OCI-LY1 (cell line): ENCODE results near the gene SMAD6.

Experiments used
- H2AFZ ChIP-seq: fragments of 200-600 bp; sonication (generic), shearing (Covaris generic); 2 replicates; pipeline ENCODE4 v1.6.0; 2014; ENCODE audit warnings: antibody characterized with exemption, mild to moderate bottlenecking, low read length
- H3F3A ChIP-seq: fragments of 200-600 bp; sonication (generic), shearing (Covaris generic); 2 replicates; pipeline ENCODE4 v1.6.0; 2014; ENCODE audit warnings: mild to moderate bottlenecking, antibody characterized with exemption, low read length, moderate library complexity; ENCODE audit not compliant: insufficient read depth
- H3K27ac ChIP-seq: fragments of 200-600 bp; sonication (generic); 2 replicates; pipeline ENCODE4 v1.5.1; 2014; ENCODE audit warnings: low read length, mixed run types, mild to moderate bottlenecking, low read depth; ENCODE audit not compliant: poor library complexity, severe bottlenecking
- H3K27me3 ChIP-seq: fragments of 200-600 bp; sonication (generic); 2 replicates; pipeline ENCODE4 v1.6.0; 2014; ENCODE audit warnings: antibody characterized with exemption, mild to moderate bottlenecking, low read length, moderate library complexity; ENCODE audit not compliant: insufficient read depth
- H3K36me3 ChIP-seq: fragments of 200-600 bp; sonication (generic); 2 replicates; pipeline ENCODE4 v1.6.1; 2014; ENCODE audit warnings: mild to moderate bottlenecking, antibody characterized with exemption, low read length, moderate library complexity, mixed read lengths; ENCODE audit not compliant: insufficient read depth
- H3K4me1 ChIP-seq: fragments of 200-600 bp; sonication (generic); 2 replicates; pipeline ENCODE4 v1.5.1; 2014; ENCODE audit warnings: mild to moderate bottlenecking, low read length, moderate library complexity; ENCODE audit not compliant: insufficient read depth, severe bottlenecking
- H3K4me2 ChIP-seq: fragments of 200-600 bp; sonication (generic), shearing (Covaris generic); 2 replicates; pipeline ENCODE4 v1.6.1; 2014; ENCODE audit warnings: low read length
- H3K4me3 ChIP-seq: fragments of 200-600 bp; sonication (generic); 2 replicates; pipeline ENCODE4 v1.5.1; 2014; ENCODE audit warnings: low read length, low read depth, mild to moderate bottlenecking, mixed read lengths; ENCODE audit not compliant: poor library complexity, severe bottlenecking
- H3K79me2 ChIP-seq: fragments of 200-600 bp; shearing (Covaris generic); 2 replicates; pipeline ENCODE4 v1.6.1; 2016; ENCODE audit warnings: mixed run types, low read length, mixed read lengths; ENCODE audit not compliant: insufficient read depth
- H3K9ac ChIP-seq: fragments of 200-600 bp; sonication (generic), shearing (Covaris generic); 2 replicates; pipeline ENCODE4 v1.6.1; 2014; ENCODE audit warnings: mild to moderate bottlenecking, low read length, mixed read lengths
- H3K9me2 ChIP-seq: fragments of 200-600 bp; sonication (generic), shearing (Covaris generic); 2 replicates; pipeline ENCODE4 v1.6.1; 2014; ENCODE audit warnings: low read depth, mild to moderate bottlenecking, low read length, mixed read lengths
- H3K9me3 ChIP-seq: fragments of 200-600 bp; shearing (Covaris generic); 2 replicates; pipeline ENCODE4 v1.6.1; 2014; ENCODE audit warnings: low read length, mixed read lengths
- H4K20me1 ChIP-seq: fragments of 200-600 bp; sonication (generic), shearing (Covaris generic); 2 replicates; pipeline ENCODE4 v1.6.0; 2016; ENCODE audit warnings: mild to moderate bottlenecking, low read length; ENCODE audit not compliant: insufficient read depth
- EZH2 ChIP-seq: fragments of 200-600 bp; sonication (generic), shearing (Covaris generic); IDR thresholded peaks from 2 replicates; pipeline ENCODE4 v1.8.0; 2017; ENCODE audit warnings: borderline replicate concordance, mixed run types, mild to moderate bottlenecking, antibody characterized with exemption, low read length, moderate library complexity, mixed read lengths
- TF ChIP-seq, protein P1 (sequence below): fragments of 200-600 bp; sonication (generic), shearing (Covaris generic); IDR thresholded peaks from 2 replicates; pipeline ENCODE4 v1.5.1; 2017; ENCODE audit warnings: mild to moderate bottlenecking, antibody characterized with exemption, low read length, moderate library complexity, mixed read lengths

The SMAD6 gene

DNA sequence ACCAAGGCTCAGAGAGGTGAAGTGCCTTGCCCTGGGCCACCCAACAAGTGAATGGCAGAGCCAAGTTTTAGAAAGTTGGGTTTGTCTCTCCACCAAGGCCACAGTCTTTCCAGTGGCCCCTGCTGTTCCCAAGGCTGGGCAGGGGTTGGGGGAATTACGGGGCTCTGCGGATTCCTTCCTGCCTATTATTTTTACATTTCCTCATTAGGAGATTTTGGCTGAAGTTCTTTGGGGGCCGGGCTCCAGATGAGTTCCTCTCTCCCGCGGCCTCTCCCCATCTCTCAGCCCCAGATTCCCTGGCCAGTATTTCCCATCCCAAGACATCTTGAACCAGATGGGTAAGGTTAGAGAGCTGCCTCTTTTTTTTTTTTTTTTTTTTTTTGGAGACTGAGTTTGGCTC, 44.0 kb upstream of the SMAD6 start:
- Histone ChIP-seq H3K27me3 (peaks cover 10% of the 10 kb centered on the region; the same call in 1 of the 2 replicates), H3K27ac (no peak overlapping the region), H3K4me1 (no peaks in the 10 kb centered on the region), H3K79me2 (no peaks in the 10 kb centered on the region), H2AFZ (no peak overlapping the region), H3K4me3 (no peak overlapping the region), H3F3A (no peaks in the 10 kb centered on the region), H3K36me3 (no peaks in the 10 kb centered on the region), H4K20me1 (no peaks in the 10 kb centered on the region), H3K9me3 (no peaks in the 10 kb centered on the region), H3K9me2 (no peaks in the 10 kb centered on the region), H3K9ac (no peak overlapping the region), H3K4me2 (no peak overlapping the region)
- no peak for TF ChIP-seq EZH2
- TF ChIP-seq, protein P1, sequence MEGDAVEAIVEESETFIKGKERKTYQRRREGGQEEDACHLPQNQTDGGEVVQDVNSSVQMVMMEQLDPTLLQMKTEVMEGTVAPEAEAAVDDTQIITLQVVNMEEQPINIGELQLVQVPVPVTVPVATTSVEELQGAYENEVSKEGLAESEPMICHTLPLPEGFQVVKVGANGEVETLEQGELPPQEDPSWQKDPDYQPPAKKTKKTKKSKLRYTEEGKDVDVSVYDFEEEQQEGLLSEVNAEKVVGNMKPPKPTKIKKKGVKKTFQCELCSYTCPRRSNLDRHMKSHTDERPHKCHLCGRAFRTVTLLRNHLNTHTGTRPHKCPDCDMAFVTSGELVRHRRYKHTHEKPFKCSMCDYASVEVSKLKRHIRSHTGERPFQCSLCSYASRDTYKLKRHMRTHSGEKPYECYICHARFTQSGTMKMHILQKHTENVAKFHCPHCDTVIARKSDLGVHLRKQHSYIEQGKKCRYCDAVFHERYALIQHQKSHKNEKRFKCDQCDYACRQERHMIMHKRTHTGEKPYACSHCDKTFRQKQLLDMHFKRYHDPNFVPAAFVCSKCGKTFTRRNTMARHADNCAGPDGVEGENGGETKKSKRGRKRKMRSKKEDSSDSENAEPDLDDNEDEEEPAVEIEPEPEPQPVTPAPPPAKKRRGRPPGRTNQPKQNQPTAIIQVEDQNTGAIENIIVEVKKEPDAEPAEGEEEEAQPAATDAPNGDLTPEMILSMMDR: no peak

DNA sequence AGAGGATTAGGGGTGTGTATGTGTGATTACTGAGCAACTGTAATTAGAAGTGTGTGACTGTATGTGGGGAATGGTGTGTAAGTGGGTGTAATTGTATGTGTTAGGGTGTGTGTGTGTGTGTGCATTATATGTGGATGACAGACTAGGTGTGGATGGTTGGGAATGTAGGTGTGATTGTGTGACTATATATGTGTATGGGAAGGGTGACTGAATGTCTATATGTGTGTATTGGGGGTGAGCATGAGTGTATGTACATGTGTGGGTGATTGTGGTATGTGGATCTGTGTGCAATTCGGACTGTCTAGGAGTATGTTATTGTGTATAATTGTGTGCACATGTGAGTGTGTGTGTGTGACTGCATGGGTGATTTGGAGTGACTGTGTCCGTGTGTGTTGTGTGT, 43.2 kb upstream of the SMAD6 start:
- Histone ChIP-seq H3F3A (no peaks in the 10 kb centered on the region), H2AFZ (no peak overlapping the region), H3K27me3 (peaks cover 7% of the 10 kb centered on the region; the same call in 1 of the 2 replicates), H3K9ac (no peak overlapping the region), H3K79me2 (no peaks in the 10 kb centered on the region), H3K4me1 (no peaks in the 10 kb centered on the region), H3K27ac (no peak overlapping the region), H4K20me1 (no peaks in the 10 kb centered on the region), H3K4me3 (no peak overlapping the region), H3K4me2 (no peak overlapping the region), H3K36me3 (no peaks in the 10 kb centered on the region), H3K9me3 (no peaks in the 10 kb centered on the region), H3K9me2 (no peaks in the 10 kb centered on the region)
- TF ChIP-seq EZH2: no peak
- TF ChIP-seq, protein P1: no peak

DNA sequence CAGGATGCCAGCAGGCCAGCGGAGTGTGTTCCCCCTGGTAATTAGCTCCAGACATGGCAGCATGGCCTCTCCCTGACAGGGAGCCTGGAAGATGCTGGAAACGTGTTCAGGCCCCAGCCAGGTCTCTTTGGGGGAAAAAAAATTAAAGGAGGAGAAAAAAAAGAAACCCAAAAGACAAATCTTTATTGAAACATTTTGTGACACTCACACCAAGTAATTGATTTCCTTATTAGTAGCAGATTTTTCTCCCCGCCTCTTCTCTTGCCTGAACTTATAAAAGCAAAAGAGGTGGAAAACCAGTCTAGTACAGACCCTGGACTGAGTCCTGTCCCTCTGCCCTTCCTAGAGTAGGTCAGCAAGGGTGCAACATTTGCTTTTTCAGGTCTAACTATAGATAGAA, 42.7 kb upstream of the SMAD6 start:
- Histone ChIP-seq H3K9me2 (no peaks in the 10 kb centered on the region), H3K4me1 (no peaks in the 10 kb centered on the region), H3K4me3 (no peak overlapping the region), H3F3A (no peaks in the 10 kb centered on the region), H3K27me3 (peaks cover 5% of the 10 kb centered on the region; the same call in 1 of the 2 replicates), H4K20me1 (no peaks in the 10 kb centered on the region), H3K27ac (no peak overlapping the region), H3K4me2 (no peak overlapping the region), H2AFZ (no peak overlapping the region), H3K79me2 (no peaks in the 10 kb centered on the region), H3K36me3 (no peaks in the 10 kb centered on the region), H3K9ac (no peak overlapping the region), H3K9me3 (no peaks in the 10 kb centered on the region)
- TF ChIP-seq EZH2: no peak
- TF ChIP-seq, protein P1: no peak
